Gastrocnemius medialis (tissue), 4 donors: ENCODE measurements around the gene HS3ST4. TPM values are rescaled to one million over a fixed set of nuclear protein-coding genes. Genes with fewer than 3 reads are reported as not detected.

Experiments used
- ATAC-seq, 2 donors: fragments of 150-250 bp; one replicate each; pipeline ENCODE4 v1.9.1; 2016
- DNase-seq, 2 donors: peaks; one replicate each; pipeline ENCODE4 v3.0.0-alpha.2; 2019
- H3K27ac ChIP-seq, 4 donors: fragments of 200-600 bp; sonication (generic); 1 replicate in 1 of 4; 2 replicates in 3 of 4; pipeline ENCODE4 v1.5.1; 2016 to 2018; ENCODE audit warnings: mild to moderate bottlenecking in 2 of 4, moderate library complexity in 1 of 4
- H3K27me3 ChIP-seq, 3 donors: fragments of 200-600 bp; sonication (generic) in 2 of 3; 1 replicate in 1 of 3; 2 replicates in 2 of 3; pipeline versions ENCODE4 v1.5.1 to v1.6.0; 2016 to 2019; ENCODE audit warnings: mild to moderate bottlenecking in 1 of 3, moderate library complexity in 1 of 3
- H3K36me3 ChIP-seq, 2 donors: fragments of 200-600 bp; sonication (generic) in 1 of 2; one replicate each; pipeline ENCODE4 v1.5.1; 2017 to 2018
- H3K4me1 ChIP-seq, 2 donors: fragments of 200-600 bp; sonication (generic) in 1 of 2; one replicate each; pipeline ENCODE4 v1.5.1; 2016 to 2017; ENCODE audit warnings: mild to moderate bottlenecking in 2 of 2
- H3K4me3 ChIP-seq, 4 donors: fragments of 200-600 bp; sonication (generic) in 3 of 4; 1 replicate in 1 of 4; 2 replicates in 3 of 4; pipeline ENCODE4 v1.5.1; 2016 to 2019; ENCODE audit warnings: mild to moderate bottlenecking in 2 of 4
- H3K9me3 ChIP-seq, 3 donors: fragments of 200-600 bp; sonication (generic) in 2 of 3; 1 replicate in 1 of 3; 2 replicates in 2 of 3; pipeline ENCODE4 v1.5.1; 2016 to 2019
- POLR2A ChIP-seq, 2 donors: fragments of 450-650 bp; IDR thresholded peaks; one replicate each; pipeline ENCODE4 v1.6.1; 2017; ENCODE audit warnings: antibody characterized with exemption in 2 of 2, mild to moderate bottlenecking in 2 of 2, moderate library complexity in 2 of 2
- in situ Hi-C, 4 donors: fragments of 200-750 bp; cut with MboI; loops; one replicate each; pipeline versions ENCODE4 v1.15.0 to v1.8.0; 2017; ENCODE audit warnings: low sequenced_read_pairs in 4 of 4
- intact Hi-C: fragments of 100-400 bp; cut with DNase I; formaldehyde crosslinking; loops from one replicate; pipeline ENCODE4 v1.15.1; 2023; ENCODE audit warnings: low total_unique reads
- total RNA-seq, 4 donors: library from RNA; depleted of rRNA; stranded (reverse); fragments of >200 nt; gene quantifications; one replicate each; pipeline versions ENCODE4 v1.1.0 to v1.2.3, GENCODE V29; 2016
- TF ChIP-seq, protein P1 (sequence below), 5 experiments: fragments of 450-650 bp in 3 of 5; fragments of 200-600 bp in 2 of 5; sonication (generic) in 2 of 5; IDR thresholded peaks in 4 of 5; conservative IDR thresholded peaks in 1 of 5; 1 replicate in 4 of 5; 2 replicates in 1 of 5; pipeline ENCODE4 v1.5.1; 2016 to 2019; ENCODE audit warnings: antibody characterized with exemption in 5 of 5, mild to moderate bottlenecking in 3 of 5, moderate library complexity in 3 of 5

The HS3ST4 gene
- total RNA-seq, 4 donors from 2014 or later: not detected

DNA sequence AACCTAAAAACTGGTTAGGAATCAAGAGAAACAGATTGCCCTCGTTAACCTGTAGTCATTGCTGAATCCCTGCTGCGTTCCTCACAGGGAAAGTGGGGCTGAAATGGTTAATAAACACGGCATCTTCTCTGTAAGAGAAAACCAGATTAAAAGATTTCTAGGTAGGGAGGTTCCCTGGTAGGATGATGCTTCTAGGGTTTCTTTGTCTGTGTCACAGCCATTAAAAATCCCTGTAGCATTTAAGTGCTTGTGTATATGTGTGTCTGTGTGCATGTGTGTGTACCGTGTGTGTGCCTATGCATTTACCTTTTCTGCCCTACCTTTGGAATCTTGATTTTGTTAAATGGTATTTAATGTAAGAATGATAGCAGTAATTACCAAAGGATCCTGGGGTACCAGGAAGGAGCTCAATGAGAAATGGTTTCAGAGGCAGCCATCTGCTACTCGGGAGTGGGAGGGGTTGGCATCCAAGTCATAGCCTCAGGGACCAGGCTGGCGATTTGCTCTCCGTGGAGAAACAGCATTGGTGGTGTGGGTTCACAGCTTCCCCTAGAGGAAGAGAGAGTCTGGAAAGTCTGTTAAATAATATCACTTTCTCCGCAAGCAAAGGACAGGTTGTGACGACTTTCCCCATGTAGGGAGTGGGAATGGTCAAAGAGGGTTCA lies 177.1 kb downstream of the HS3ST4 start:
- H3K27me3 ChIP-seq: no peaks in the 10 kb centered on the region
- H3K4me3 ChIP-seq: no peak overlapping the region
- H3K27ac ChIP-seq: no peak overlapping the region
- H3K9me3 ChIP-seq: no peaks in the 10 kb centered on the region
- intact Hi-C loops (no loop called here), in situ Hi-C loops (loop anchor here in 1 of 4 donors (25.0 kb wide), 1 partner anchor 93 kb away; no protein-coding TSS in a partner anchor)
- no peaks in the 10 kb centered on the region for H3K4me1 ChIP-seq
- DNase-seq (no peak), ATAC-seq (no peak)
- TF ChIP-seq, protein P1, sequence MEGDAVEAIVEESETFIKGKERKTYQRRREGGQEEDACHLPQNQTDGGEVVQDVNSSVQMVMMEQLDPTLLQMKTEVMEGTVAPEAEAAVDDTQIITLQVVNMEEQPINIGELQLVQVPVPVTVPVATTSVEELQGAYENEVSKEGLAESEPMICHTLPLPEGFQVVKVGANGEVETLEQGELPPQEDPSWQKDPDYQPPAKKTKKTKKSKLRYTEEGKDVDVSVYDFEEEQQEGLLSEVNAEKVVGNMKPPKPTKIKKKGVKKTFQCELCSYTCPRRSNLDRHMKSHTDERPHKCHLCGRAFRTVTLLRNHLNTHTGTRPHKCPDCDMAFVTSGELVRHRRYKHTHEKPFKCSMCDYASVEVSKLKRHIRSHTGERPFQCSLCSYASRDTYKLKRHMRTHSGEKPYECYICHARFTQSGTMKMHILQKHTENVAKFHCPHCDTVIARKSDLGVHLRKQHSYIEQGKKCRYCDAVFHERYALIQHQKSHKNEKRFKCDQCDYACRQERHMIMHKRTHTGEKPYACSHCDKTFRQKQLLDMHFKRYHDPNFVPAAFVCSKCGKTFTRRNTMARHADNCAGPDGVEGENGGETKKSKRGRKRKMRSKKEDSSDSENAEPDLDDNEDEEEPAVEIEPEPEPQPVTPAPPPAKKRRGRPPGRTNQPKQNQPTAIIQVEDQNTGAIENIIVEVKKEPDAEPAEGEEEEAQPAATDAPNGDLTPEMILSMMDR (IDR thresholded peaks at IDR 0.05 in 4 of 5, conservative IDR thresholded peaks at IDR 0.05 in 1 of 5): no peak
- no peak for TF ChIP-seq POLR2A (IDR thresholded peaks at IDR 0.05)
- H3K36me3 ChIP-seq: no peaks in the 10 kb centered on the region

DNA sequence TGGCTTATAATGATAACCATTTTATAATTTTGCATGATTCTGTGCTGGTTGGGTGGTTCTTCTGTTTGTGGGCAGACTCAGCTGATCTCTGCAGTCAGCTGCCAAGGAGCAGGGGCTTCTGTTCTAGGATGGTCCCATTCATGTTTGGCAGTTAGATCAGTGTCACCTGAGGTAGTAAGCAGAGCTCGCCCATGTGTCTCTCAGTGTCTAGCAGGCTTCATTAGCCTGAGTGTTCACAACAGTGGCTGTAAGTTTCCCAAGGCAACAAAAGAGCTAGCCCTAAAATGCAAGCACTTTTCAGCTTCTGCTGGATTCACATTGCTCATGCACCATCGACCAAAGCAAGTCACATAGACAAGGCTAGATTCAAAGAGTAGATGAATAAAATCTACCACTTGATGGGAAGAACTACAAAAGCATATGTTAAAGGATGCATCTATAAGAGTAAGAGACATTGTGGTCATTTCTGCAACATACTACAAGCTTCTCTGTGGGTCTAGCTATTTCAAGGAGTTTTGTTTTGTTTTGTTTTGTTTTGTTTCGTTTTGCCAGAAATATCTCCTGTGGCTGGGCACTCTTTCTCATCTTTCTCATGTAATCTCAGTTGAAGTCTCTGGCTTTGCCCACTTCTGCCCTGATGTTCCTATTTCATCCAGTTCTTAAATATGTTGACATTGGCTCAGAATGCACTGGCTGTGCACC lies 180.8 kb downstream of the HS3ST4 start:
- in situ Hi-C loops: loop anchor here in 1 of 4 donors (25.0 kb wide), 1 partner anchor 90 kb away; no protein-coding TSS in a partner anchor
- H3K4me1 ChIP-seq: no peaks in the 10 kb centered on the region
- H3K4me3 ChIP-seq: no peak overlapping the region
- no peaks in the 10 kb centered on the region for H3K9me3 ChIP-seq
- intact Hi-C loops: no loop called here
- no peak overlapping the region for H3K27ac ChIP-seq
- H3K27me3 ChIP-seq: no peaks in the 10 kb centered on the region
- no peak for DNase-seq
- H3K36me3 ChIP-seq: no peaks in the 10 kb centered on the region
- TF ChIP-seq POLR2A (IDR thresholded peaks at IDR 0.05): no peak
- TF ChIP-seq, protein P1 (IDR thresholded peaks at IDR 0.05 in 4 of 5, conservative IDR thresholded peaks at IDR 0.05 in 1 of 5): no peak
- no peak for ATAC-seq

DNA sequence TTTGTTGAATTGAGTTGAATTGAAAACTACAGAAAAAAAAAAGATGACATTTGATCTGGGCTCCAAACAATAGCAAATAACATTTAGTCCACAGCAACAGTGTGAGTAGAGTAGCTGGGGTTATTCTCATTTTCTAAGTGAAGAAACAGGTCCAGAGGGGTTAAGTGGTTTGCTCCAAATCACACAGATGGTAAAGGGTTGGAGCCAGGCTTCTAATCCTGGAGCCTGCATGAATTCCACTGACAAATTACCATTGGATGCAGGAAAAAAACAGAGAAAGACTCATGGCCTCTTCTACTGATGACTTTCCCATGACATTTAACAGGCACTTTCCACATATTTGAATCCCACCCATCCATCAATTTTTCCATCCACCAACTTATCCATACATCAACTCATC lies 182.4 kb downstream of the HS3ST4 start:
- TF ChIP-seq POLR2A (IDR thresholded peaks at IDR 0.05): no peak
- Histone ChIP-seq H3K4me3 (no peak overlapping the region), H3K4me1 (no peaks in the 10 kb centered on the region), H3K9me3 (no peaks in the 10 kb centered on the region), H3K36me3 (no peaks in the 10 kb centered on the region), H3K27ac (no peak overlapping the region), H3K27me3 (no peaks in the 10 kb centered on the region)
- DNase-seq (no peak), ATAC-seq (no peak)
- intact Hi-C loops (no loop called here), in situ Hi-C loops (loop anchor here in 1 of 4 donors (25.0 kb wide), 1 partner anchor 88 kb away; no protein-coding TSS in a partner anchor)

DNA sequence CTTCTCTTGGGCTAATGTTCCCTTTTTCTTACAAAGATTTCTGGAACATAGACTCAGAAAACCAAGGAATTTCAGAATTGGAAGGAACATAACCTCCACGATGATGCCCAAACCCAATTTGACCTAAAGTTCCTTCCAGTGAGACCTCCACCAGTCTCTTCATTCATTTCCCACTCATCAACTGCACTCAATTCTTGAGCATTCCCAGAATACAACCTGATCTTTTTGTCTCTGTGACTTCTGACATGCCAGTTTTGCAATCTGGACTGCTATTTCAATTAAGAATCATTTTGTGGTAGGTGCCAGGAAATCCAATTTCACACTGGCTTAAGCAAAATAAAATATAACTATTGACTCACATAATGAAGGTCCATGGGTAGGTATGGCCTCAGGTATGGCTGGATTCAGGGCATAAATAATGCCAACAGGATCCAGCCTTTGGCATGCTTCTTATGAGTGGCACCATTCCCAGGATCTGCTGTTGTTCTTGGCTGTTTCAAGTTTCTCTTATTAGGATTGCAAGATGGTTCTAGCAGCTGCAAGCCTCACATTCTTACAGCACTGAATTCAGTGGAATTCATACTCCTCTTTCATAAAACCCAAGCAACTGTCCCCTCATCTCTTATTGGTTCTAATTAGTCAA lies 184.3 kb downstream of the HS3ST4 start:
- intact Hi-C loops: no loop called here
- TF ChIP-seq POLR2A (IDR thresholded peaks at IDR 0.05): no peak
- TF ChIP-seq, protein P1 (IDR thresholded peaks at IDR 0.05 in 4 of 5, conservative IDR thresholded peaks at IDR 0.05 in 1 of 5): no peak
- in situ Hi-C loops: no loop called here
- H3K4me3 ChIP-seq: no peak overlapping the region
- H3K9me3 ChIP-seq: no peaks in the 10 kb centered on the region
- no peak for ATAC-seq
- no peaks in the 10 kb centered on the region for H3K27me3 ChIP-seq
- H3K4me1 ChIP-seq: no peaks in the 10 kb centered on the region
- H3K27ac ChIP-seq: no peak overlapping the region
- H3K36me3 ChIP-seq: no peaks in the 10 kb centered on the region
- DNase-seq: no peak

DNA sequence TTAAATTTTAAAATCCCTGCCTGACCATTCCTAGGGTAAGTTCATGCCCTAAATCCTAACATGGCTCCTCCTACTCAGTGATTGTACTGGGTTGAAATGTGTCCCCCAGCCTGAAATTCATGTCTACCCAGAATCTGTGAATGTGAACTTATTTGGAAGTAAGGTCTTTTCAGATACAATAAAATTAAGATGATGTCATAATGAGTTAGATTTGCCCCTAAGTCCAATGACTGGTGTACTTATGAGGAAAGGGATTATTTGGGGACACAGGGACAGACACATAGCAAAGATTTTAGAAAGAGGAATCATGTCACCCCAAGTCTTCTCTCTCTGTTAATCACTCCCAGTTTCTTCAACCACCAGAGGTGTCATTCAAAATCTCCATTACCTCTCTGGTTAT lies 185.3 kb downstream of the HS3ST4 start:
- H3K36me3 ChIP-seq: no peaks in the 10 kb centered on the region
- H3K27ac ChIP-seq: no peak overlapping the region
- no peak overlapping the region for H3K4me3 ChIP-seq
- H3K9me3 ChIP-seq: no peaks in the 10 kb centered on the region
- ATAC-seq (no peak), DNase-seq (no peak)
- intact Hi-C loops (no loop called here), in situ Hi-C loops (no loop called here)
- no peaks in the 10 kb centered on the region for H3K4me1 ChIP-seq
- no peaks in the 10 kb centered on the region for H3K27me3 ChIP-seq
- TF ChIP-seq POLR2A (IDR thresholded peaks at IDR 0.05): no peak
- TF ChIP-seq, protein P1 (IDR thresholded peaks at IDR 0.05 in 4 of 5, conservative IDR thresholded peaks at IDR 0.05 in 1 of 5): no peak
